GM18519 (cell line): ENCODE results near the gene BUB3.

Experiments used
- ATAC-seq: cut with Tn5 transposase; IDR thresholded peaks from one replicate; pipeline ENCODE4 v1.9.1; 2021; ENCODE audit warnings: mild to moderate bottlenecking, moderate library complexity; ENCODE audit not compliant: unreplicated experiment, low FRiP score

The BUB3 gene, protein sequence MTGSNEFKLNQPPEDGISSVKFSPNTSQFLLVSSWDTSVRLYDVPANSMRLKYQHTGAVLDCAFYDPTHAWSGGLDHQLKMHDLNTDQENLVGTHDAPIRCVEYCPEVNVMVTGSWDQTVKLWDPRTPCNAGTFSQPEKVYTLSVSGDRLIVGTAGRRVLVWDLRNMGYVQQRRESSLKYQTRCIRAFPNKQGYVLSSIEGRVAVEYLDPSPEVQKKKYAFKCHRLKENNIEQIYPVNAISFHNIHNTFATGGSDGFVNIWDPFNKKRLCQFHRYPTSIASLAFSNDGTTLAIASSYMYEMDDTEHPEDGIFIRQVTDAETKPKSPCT

GRCh38 chr10:123154092-123154710, at the start of gene BUB3:
BUB3 (plus strand) TSS chr10:123154402; CDS start chr10:123154918, 516 bp downstream.
- peak; percentile 80 for ATAC-seq

- ATAC-seq = no peak
Observed at GRCh38 chr10:123109466-123109865, 44.7 kb upstream of the BUB3 start.

DNA sequence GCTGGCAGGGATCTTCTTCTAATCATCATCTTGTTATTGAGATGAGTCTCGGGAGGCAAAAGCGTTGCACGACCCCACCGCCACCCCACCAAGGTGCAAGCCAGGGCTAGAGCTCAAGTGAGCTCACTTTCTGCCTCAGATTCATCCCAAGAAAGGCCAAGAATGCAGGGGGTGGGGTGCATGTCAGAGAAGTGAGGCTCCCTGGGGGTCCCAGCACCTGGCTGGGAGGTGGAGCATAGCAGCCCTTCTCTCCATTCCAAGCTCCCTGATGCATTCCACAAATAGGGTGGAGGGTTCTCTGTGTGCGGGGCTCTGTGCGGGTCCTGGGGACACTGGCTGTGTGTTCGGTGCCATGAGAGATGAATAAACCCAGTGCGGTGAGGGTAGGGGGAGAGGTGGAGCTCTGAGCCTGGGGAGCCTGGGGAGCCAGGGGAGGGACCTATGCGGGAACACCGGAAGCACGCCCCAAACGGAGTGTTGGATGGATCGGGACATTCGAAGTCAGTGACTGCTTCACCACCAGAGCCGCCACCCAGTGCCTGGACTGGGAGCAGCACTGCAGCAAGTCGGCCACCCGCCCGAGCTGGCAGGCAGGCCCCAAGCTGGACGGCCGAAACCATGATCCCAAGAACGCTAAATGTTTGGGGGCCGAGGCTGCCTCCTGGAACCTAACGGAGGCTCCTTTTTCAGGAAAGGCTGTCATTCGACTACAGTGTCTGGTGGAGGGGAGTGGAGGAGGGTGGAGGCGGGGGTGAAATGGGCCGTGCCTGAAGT, 36.4 kb upstream of the BUB3 start:
- no peak for ATAC-seq

DNA sequence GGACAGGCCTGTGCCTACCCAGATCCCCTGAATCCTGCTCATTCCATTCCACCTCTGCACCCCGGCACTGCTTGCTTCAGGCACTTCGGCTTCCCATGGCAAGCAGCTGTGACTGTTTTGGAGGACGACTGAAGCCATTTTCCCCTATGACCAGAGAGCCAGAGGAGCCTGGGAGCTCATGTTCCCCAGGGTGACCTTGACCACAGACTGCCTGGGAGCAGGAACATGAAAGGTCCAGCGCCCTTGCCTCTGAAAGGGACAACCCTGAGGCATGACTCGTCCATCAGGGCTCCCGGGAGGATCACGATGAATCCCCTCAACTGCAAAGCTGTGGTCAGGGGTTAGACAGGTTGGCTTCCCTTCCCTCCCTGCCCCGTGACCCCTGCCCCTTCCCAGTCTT, 35.1 kb upstream of the BUB3 start:
- no peak for ATAC-seq

- ATAC-seq = no peak
Observed at GRCh38 chr10:123126246-123126645, 28.0 kb upstream of the BUB3 start.

DNA sequence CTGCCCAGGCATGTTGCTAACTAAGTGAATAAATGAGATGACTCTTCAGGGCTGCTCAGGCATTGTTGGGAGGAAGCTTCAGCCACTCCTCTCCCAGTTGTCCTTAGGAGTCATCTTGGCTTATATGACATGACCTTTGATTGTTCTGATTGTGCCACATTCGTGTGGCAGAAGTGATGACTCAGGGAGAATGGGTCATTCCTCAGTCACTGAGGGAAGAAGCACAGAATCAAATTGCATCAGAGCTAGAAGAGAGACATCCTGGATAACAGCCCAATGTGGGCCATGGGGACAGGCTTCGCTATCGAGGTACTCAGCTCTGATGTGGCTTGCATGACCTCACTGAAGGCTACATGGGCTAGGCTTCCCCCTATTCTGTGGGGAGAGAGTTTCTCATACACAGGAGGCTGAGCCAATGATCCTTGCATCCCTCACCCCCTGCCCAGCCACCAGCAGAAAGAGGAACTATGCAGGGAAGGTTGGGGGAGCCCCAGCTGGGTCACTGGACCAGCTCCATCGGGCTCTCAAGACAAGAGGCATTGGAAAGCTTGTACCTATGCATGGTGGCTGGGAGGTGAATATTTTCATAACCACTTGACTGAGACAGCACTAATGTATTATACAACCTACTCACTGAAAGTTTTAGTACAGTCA, 24.5 kb upstream of the BUB3 start:
- no peak for ATAC-seq

GRCh38 chr10:123132576-123133477, 21.4 kb upstream of the BUB3 start:
- no peak for ATAC-seq

GRCh38 chr10:123133541-123134342, 20.5 kb upstream of the BUB3 start:
- no peak for ATAC-seq

DNA sequence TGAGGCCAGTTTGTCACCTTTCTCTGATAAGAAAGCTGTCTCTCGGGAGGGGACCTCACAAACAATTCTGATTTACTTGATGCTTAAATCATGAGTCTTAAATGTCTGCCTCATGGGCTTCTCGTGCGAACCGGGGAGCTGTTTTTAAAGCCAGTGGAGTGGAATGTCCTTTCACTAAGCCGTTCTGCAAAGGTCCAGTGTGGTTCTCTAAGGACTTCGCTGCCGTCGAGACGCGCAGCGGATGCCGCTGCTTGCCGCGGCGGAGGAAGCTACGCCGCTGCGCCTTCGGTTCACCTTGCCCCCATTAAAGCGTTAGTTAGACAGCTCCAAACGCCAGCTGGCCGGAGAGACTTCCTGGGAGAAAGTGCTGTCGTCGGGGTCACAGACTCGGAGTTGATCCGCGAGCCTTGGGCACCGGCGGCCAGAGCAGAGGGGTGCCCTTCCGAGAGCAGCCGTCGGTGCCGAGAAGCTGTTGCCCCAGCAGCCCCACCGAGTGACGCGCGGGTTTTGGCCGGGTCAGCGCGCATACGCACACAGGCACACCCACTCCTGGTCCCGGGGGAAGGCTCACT, 19.8 kb upstream of the BUB3 start:
- ATAC-seq = no peak

DNA sequence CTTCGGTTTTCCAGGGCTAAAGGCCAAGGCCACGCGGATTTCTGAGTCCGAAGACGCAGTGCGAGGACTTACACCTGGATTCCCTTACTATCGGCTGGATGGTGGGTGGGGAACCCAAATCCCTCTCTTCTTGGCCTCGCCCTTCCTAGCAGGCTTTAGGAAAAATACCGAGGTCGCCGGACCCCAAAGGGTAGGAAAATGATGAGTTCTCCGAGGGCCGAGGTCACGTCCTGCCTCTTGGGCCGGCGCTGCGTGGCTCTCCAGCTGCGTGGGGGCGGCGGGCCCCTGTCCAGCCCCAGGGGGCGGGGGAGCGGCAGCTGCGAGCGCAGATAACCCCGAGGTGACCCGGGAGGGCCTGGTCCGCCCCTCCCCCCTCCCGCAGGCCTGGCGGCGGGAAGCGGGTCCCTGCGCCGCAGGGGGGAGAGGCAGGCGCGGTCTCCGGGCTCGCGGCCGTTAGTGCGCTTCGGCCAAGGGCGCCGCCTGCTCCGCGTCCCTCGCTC, 19.2 kb upstream of the BUB3 start:
- ATAC-seq = no peak

DNA sequence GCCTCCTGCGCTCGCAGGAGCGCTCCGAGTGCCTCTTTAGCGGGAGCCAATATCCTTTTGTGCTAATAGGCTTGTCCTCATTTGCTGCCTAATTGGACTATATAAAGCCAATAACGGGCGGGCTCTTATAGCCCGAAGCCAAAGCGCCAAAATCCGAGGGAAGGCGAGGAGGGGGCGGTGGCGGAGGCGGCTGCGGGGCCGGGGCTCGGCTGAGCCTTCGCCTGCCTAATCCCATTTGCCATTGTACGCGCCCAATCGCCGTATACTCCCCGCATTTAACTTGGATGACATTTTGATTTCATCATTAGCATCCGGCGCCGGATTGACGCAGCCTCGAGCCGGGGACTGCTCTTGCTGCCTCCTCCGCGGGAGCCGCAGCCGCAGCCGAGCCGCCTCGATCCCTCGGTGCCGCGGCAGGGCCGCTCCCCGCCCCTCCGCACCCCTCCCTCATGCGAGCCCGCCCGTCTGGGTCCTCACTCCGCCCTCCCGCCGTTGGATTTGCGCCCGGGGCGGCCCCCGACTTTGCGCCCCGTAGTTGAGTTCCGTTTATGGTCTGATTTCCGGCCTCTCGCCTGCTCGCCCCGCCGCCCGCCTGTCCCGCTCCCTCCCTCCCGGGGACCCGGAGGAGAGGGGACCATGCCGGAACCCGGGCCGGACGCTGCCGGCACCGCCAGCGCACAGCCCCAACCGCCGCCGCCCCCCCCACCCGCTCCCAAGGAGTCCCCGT, 18.6 kb upstream of the BUB3 start, which contains the start of gene HMX3:
HMX3 (plus strand) TSS at position 556 of the 727 bp plus-strand sequence; CDS start at position 637, 81 bp downstream.
- no peak for ATAC-seq

DNA sequence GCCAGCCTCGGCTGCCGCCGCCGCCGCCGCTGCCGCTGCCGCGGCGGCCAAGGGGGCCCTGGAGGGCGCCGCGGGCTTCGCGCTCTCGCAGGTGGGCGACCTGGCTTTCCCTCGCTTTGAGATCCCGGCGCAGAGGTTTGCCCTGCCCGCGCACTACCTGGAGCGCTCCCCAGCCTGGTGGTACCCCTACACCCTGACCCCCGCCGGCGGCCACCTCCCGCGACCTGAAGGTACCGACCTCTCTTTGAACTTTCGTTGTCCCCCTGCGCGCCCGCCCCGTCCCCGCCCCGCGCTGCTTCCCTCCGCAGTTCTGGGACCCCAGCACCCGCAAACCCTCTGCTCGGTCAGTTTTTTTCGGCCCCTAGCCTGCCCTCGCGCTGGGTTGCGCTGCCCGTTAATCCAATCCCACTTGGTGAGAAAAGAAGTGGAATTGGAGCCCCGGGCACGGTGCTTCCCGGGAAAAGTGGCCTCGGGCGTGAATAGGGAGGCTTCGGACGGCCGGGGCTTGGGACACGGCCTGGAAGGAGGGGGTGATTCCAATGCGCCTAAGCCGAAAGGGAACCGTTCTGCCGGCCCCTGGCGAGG, 17.9 kb upstream of the BUB3 start:
- no peak for ATAC-seq

DNA sequence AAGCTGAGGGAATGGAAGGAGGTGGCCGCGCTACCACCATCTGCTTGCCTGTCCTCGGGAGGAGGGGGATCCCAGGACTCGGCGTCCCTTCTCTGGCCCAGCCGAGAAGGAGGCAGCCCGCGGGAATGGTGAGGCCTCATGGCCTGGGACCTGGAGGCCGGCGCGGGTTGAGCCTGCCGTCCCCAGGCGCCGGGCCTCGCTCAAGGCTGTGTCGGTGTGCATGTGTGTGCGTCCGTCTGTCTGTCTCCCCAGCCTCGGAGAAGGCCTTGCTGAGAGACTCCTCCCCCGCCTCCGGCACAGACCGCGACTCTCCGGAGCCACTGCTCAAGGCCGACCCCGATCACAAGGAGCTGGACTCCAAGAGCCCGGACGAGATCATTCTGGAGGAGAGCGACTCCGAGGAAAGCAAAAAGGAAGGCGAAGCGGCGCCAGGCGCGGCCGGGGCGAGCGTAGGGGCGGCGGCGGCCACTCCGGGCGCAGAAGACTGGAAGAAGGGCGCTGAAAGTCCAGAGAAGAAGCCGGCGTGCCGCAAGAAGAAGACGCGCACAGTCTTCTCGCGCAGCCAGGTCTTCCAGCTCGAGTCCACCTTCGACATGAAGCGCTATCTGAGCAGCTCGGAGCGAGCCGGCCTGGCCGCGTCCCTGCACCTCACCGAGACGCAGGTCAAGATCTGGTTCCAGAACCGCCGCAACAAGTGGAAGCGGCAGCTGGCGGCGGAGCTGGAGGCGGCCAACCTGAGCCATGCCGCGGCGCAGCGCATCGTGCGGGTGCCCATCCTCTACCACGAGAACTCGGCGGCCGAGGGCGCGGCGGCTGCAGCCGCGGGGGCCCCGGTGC, 17.2 kb upstream of the BUB3 start:
- no peak for ATAC-seq

GRCh38 chr10:123139165-123139520, 15.1 kb upstream of the BUB3 start:
- no peak for ATAC-seq

GRCh38 chr10:123139521-123140163, 14.6 kb upstream of the BUB3 start:
- ATAC-seq = no peak
